Measurements from ENCODE around the gene NPY1R. TPM values are rescaled to one million over a fixed set of nuclear protein-coding genes. Genes with fewer than 3 reads are reported as not detected.

NPY1R gene
- total RNA-seq, 4 donors from 2014 or later = 29.7 to 88.7 (median 48.8) TPM

DNA sequence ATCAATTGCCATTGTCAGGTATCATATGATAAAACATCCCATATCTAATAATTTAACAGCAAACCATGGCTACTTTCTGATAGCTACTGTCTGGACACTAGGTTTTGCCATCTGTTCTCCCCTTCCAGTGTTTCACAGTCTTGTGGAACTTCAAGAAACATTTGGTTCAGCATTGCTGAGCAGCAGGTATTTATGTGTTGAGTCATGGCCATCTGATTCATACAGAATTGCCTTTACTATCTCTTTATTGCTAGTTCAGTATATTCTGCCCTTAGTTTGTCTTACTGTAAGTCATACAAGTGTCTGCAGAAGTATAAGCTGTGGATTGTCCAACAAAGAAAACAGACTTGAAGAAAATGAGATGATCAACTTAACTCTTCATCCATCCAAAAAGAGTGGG lies 18.3 kb upstream of the NPY1R start:
- TF ChIP-seq, protein P1, sequence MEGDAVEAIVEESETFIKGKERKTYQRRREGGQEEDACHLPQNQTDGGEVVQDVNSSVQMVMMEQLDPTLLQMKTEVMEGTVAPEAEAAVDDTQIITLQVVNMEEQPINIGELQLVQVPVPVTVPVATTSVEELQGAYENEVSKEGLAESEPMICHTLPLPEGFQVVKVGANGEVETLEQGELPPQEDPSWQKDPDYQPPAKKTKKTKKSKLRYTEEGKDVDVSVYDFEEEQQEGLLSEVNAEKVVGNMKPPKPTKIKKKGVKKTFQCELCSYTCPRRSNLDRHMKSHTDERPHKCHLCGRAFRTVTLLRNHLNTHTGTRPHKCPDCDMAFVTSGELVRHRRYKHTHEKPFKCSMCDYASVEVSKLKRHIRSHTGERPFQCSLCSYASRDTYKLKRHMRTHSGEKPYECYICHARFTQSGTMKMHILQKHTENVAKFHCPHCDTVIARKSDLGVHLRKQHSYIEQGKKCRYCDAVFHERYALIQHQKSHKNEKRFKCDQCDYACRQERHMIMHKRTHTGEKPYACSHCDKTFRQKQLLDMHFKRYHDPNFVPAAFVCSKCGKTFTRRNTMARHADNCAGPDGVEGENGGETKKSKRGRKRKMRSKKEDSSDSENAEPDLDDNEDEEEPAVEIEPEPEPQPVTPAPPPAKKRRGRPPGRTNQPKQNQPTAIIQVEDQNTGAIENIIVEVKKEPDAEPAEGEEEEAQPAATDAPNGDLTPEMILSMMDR (IDR thresholded peaks at IDR 0.05; ENCODE audit: low read depth) = no peak

- TF ChIP-seq, protein P1 (IDR thresholded peaks at IDR 0.05; ENCODE audit: low read depth) = no peak
Observed at GRCh38 chr4:163344147-163345125, 12.0 kb upstream of the NPY1R start.

- TF ChIP-seq, protein P1 (IDR thresholded peaks at IDR 0.05; ENCODE audit: low read depth) = no peak
Observed at GRCh38 chr4:163343604-163344146, 11.3 kb upstream of the NPY1R start, which contains the start of gene NPY5R. Gene NPY5R, plus strand, starts transcription at chr4:163343892. Its CDS starts 6,382 bp downstream, at chr4:163350274.

- TF ChIP-seq, protein P1 (IDR thresholded peaks at IDR 0.05; ENCODE audit: low read depth) = no peak
Observed at GRCh38 chr4:163335384-163335783, 3.0 kb upstream of the NPY1R start.

DNA sequence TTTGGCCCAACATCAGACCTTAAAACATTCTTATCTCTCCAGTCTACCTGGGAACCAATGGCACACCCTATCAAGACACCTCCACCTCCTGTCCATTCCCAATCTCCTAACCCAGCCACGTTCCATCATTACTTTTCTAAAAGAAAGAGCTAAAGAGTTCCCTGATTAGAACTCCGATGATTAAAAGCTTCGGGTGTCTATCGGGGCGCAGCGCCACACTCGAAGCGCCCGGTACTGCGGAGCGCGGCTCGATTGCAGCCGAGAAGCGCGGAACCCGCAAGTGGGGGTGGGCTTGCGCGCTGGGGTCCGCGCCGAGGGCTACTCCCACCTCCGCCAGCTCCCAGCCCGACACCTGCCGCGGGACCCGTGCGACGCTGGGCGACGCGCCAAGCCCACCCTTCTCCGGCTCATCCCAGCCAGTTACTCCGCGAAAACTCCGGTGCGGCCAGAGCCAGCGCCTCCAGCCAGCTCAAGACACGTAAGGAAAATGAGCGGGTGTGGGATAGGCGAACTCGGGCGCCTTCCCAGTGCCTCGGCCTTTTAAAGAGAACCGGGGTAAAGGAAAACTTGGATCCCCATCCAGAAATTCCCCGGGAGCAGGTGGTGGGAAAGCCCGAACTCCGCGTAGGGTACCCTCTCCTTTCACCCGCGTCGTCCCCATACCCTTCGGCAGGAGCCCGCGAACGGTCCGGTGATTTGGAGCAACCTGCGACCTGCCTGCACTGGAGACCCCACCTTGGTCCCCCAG lies 593 bp downstream of the NPY1R start:
- TF ChIP-seq, protein P1 (IDR thresholded peaks at IDR 0.05; ENCODE audit: low read depth) = no peak

DNA sequence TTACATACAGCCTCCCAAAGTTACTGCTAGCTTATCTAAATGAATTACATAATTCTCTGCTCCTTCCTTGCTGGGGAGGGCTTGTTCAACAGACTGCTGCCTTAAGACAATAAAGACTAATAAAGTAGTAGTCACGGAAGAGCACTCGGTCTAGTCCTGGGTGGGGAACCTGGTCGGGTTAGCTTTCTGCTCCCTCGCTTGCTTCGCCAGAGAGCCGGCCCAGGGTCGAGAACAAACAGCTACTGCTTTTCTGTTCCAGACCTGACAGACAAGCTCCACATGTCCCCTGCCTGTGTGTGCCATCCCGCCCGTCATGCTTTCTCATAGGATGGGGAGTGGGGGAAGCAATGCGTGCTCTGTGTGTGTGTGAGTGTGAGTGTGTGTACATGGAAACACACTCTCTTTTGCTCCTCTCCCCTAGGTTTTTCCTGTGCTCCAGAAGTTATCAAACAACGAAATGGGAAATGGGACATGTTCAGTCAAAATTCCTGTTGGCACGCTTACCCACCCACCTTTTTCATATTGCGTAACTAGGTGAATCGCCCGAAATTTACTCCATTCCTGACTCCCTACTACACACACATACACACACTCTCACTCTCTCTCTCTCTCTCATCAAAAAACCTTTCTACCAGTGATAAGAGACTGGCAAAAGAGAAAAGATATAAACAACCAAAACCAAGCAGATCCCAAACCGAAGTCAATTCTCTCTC lies 1.3 kb downstream of the NPY1R start:
- TF ChIP-seq, protein P1 (IDR thresholded peaks at IDR 0.05; ENCODE audit: low read depth) = no peak

Data from subcutaneous adipose tissue (tissue), 4 donors.